Uterus (tissue), 4 donors: ENCODE measurements around the gene SMARCA2. TPM values are rescaled to one million over a fixed set of nuclear protein-coding genes. Genes with fewer than 3 reads are reported as not detected.

ENCODE experiments used
- DNase-seq, 2 donors: peaks; one replicate each; pipeline ENCODE4 v3.0.0-alpha.2; 2019 to 2020
- H3K27ac ChIP-seq, 2 donors: fragments of 200-600 bp; sonication (generic); 1 replicate in 1 of 2; 2 replicates in 1 of 2; pipeline ENCODE4 v1.5.1; 2016 to 2018
- H3K27me3 ChIP-seq, 2 donors: fragments of 200-600 bp; sonication (generic); one replicate each; pipeline ENCODE4 v1.5.1; 2018 to 2019; ENCODE audit warnings: control low read depth in 1 of 2
- H3K36me3 ChIP-seq, 2 donors: fragments of 200-600 bp; sonication (generic); one replicate each; pipeline ENCODE4 v1.5.1; 2019; ENCODE audit warnings: control low read depth in 1 of 2
- H3K4me1 ChIP-seq, 2 donors: fragments of 200-600 bp; sonication (generic); one replicate each; pipeline ENCODE4 v1.5.1; 2018 to 2019; ENCODE audit warnings: control low read depth in 1 of 2
- H3K4me3 ChIP-seq, 2 donors: fragments of 200-600 bp; sonication (generic); 1 replicate in 1 of 2; 2 replicates in 1 of 2; pipeline ENCODE4 v1.5.1; 2018 to 2019; ENCODE audit warnings: mild to moderate bottlenecking in 1 of 2
- H3K9me3 ChIP-seq, 2 donors: fragments of 200-600 bp; sonication (generic); one replicate each; pipeline ENCODE4 v1.5.1; 2019; ENCODE audit warnings: control low read depth in 1 of 2
- CTCF ChIP-seq, 4 experiments: fragments of 200-600 bp in 2 of 4; fragments of 450-650 bp in 2 of 4; sonication (generic) in 2 of 4; IDR thresholded peaks; one replicate each; pipeline ENCODE4 v1.5.1; 2016 to 2019; ENCODE audit warnings: antibody characterized with exemption in 4 of 4, mild to moderate bottlenecking in 2 of 4, moderate library complexity in 1 of 4
- POLR2A ChIP-seq, 2 donors: fragments of 450-650 bp; IDR thresholded peaks; one replicate each; pipeline ENCODE4 v1.6.1; 2016; ENCODE audit warnings: antibody characterized with exemption in 2 of 2, mild to moderate bottlenecking in 1 of 2, moderate library complexity in 1 of 2
- intact Hi-C: fragments of 100-400 bp; cut with DNase I; formaldehyde crosslinking; loops from one replicate; pipeline ENCODE4 v1.15.1; 2023; ENCODE audit warnings: low total_unique reads
- total RNA-seq, 4 donors: library from RNA; depleted of rRNA in 3 of 4; stranded (reverse); fragments of >200 nt in 3 of 4; gene quantifications; one replicate each; pipeline versions ENCODE4 v1.1.0 to v1.2.4, GENCODE V29; 2014 to 2023
- donor health status: DM: yes; HTN: yes; CAD: no.

The SMARCA2 gene
- total RNA-seq, 4 donors from 2014 or later: 51.7 to 251 (median 214) TPM

GRCh38 chr9:2164268-2164667 lies 149.1 kb downstream of the SMARCA2 start:
- Histone ChIP-seq H3K27me3 (no peaks in the 10 kb centered on the region), H3K36me3 (no peaks in the 10 kb centered on the region), H3K9me3 (no peaks in the 10 kb centered on the region), H3K4me3 (no peak overlapping the region), H3K27ac (no peak overlapping the region), H3K4me1 (no peaks in the 10 kb centered on the region)
- no peak for DNase-seq
- TF ChIP-seq POLR2A (IDR thresholded peaks at IDR 0.05) (no peak), CTCF (IDR thresholded peaks at IDR 0.05) (no peak)
- intact Hi-C loops: no loop called here

- Histone ChIP-seq H3K4me1 (no peaks in the 10 kb centered on the region), H3K27me3 (no peaks in the 10 kb centered on the region), H3K4me3 (no peak overlapping the region), H3K27ac (no peak overlapping the region), H3K36me3 (no peaks in the 10 kb centered on the region), H3K9me3 (no peaks in the 10 kb centered on the region)
- TF ChIP-seq POLR2A (IDR thresholded peaks at IDR 0.05) (no peak), CTCF (IDR thresholded peaks at IDR 0.05) (no peak)
- DNase-seq: no peak
- intact Hi-C loops: no loop called here
These were observed 151.1 kb downstream of the SMARCA2 start for GRCh38 chr9:2166203-2166602.

GRCh38 chr9:2169035-2169434 lies 153.9 kb downstream of the SMARCA2 start:
- intact Hi-C loops: no loop called here
- DNase-seq: no peak
- no peak for TF ChIP-seq POLR2A (IDR thresholded peaks at IDR 0.05)
- no peak for TF ChIP-seq CTCF (IDR thresholded peaks at IDR 0.05)
- H3K4me3 ChIP-seq: no peak overlapping the region
- no peaks in the 10 kb centered on the region for H3K27me3 ChIP-seq
- H3K27ac ChIP-seq: no peak overlapping the region
- no peaks in the 10 kb centered on the region for H3K9me3 ChIP-seq
- no peaks in the 10 kb centered on the region for H3K4me1 ChIP-seq
- no peaks in the 10 kb centered on the region for H3K36me3 ChIP-seq

GRCh38 chr9:2170722-2171121 lies 155.6 kb downstream of the SMARCA2 start:
- no peak overlapping the region for H3K4me3 ChIP-seq
- TF ChIP-seq POLR2A (IDR thresholded peaks at IDR 0.05): no peak
- TF ChIP-seq CTCF (IDR thresholded peaks at IDR 0.05): no peak
- no peaks in the 10 kb centered on the region for H3K9me3 ChIP-seq
- DNase-seq: no peak
- H3K4me1 ChIP-seq: no peaks in the 10 kb centered on the region
- intact Hi-C loops: no loop called here
- no peaks in the 10 kb centered on the region for H3K36me3 ChIP-seq
- H3K27me3 ChIP-seq: no peaks in the 10 kb centered on the region
- no peak overlapping the region for H3K27ac ChIP-seq

- no peak for DNase-seq
- H3K27ac ChIP-seq: no peak overlapping the region
- H3K27me3 ChIP-seq: no peaks in the 10 kb centered on the region
- H3K9me3 ChIP-seq: no peaks in the 10 kb centered on the region
- intact Hi-C loops: no loop called here
- no peaks in the 10 kb centered on the region for H3K36me3 ChIP-seq
- no peak overlapping the region for H3K4me3 ChIP-seq
- H3K4me1 ChIP-seq: no peaks in the 10 kb centered on the region
- no peak for TF ChIP-seq CTCF (IDR thresholded peaks at IDR 0.05)
- TF ChIP-seq POLR2A (IDR thresholded peaks at IDR 0.05): no peak
These were observed 158.0 kb downstream of the SMARCA2 start for GRCh38 chr9:2173170-2173569.
